ENCODE results near the gene SPDL1.

DNA sequence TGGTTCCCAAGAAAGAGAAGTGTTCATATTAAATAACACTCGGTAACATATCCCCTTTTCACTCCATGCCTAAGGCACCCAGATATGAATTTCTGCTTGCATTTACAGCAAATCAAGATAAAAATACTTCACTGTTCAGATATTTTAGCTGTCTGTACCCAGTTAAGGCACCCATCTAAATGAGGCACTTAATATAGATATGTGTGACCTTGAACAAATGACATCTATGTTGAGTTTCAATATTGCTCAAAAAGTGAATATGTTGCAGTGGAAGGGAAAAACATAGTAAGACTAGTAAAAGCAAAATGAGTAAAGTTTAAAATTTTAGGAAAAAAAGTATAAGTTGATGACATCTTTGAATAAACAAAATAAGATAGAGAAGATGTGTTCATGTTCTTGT is 32.4 kb upstream of the SPDL1 start:
- TF ChIP-seq, protein P1, sequence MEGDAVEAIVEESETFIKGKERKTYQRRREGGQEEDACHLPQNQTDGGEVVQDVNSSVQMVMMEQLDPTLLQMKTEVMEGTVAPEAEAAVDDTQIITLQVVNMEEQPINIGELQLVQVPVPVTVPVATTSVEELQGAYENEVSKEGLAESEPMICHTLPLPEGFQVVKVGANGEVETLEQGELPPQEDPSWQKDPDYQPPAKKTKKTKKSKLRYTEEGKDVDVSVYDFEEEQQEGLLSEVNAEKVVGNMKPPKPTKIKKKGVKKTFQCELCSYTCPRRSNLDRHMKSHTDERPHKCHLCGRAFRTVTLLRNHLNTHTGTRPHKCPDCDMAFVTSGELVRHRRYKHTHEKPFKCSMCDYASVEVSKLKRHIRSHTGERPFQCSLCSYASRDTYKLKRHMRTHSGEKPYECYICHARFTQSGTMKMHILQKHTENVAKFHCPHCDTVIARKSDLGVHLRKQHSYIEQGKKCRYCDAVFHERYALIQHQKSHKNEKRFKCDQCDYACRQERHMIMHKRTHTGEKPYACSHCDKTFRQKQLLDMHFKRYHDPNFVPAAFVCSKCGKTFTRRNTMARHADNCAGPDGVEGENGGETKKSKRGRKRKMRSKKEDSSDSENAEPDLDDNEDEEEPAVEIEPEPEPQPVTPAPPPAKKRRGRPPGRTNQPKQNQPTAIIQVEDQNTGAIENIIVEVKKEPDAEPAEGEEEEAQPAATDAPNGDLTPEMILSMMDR (conservative IDR thresholded peaks at IDR 0.05) = no peak
- no peak for TF ChIP-seq EZH2 (IDR thresholded peaks at IDR 0.05; ENCODE audit: low read depth)

Data from PC-9 (cell line).